Smooth muscle cell (in vitro differentiated cells): ENCODE measurements around the gene NUDT4. TPM values are rescaled to one million over a fixed set of nuclear protein-coding genes. Genes with fewer than 3 reads are reported as not detected.
"Not testable (repeated sequence)": the region's sequence is repeated elsewhere in the genome, so short reads cannot be mapped to it uniquely, and the experiment has no call there.

ENCODE experiments used
- DNase-seq: peaks from one replicate; lab custom pipeline; 2025; ENCODE audit not compliant: unreplicated experiment; lab: John Stamatoyannopoulos, UW
- H2AFZ ChIP-seq: fragments of 200-600 bp; sonication (generic); 2 replicates; pipeline ENCODE4 v1.6.0; 2016; ENCODE audit warnings: antibody characterized with exemption, low read depth, mild to moderate bottlenecking
- H3F3A ChIP-seq: fragments of 200-600 bp; sonication (generic); 2 replicates; pipeline ENCODE4 v1.6.0; 2017; ENCODE audit warnings: antibody characterized with exemption, low read depth
- H3K27ac ChIP-seq: fragments of 200-600 bp; sonication (generic); 2 replicates; pipeline ENCODE4 v1.5.1; 2016; ENCODE audit warnings: low read depth, mild to moderate bottlenecking
- H3K27me3 ChIP-seq: fragments of 200-600 bp; sonication (generic); 2 replicates; pipeline ENCODE4 v1.6.1; 2016; ENCODE audit warnings: low read depth, mild to moderate bottlenecking
- H3K36me3 ChIP-seq: fragments of 200-600 bp; sonication (generic); 2 replicates; pipeline ENCODE4 v1.5.1; 2016; ENCODE audit warnings: low read depth
- H3K4me1 ChIP-seq: fragments of 200-600 bp; sonication (generic); 2 replicates; pipeline ENCODE4 v1.5.1; 2016; ENCODE audit warnings: low read depth
- H3K4me2 ChIP-seq: fragments of 200-600 bp; sonication (generic); 2 replicates; pipeline ENCODE4 v1.6.0; 2016; ENCODE audit warnings: mild to moderate bottlenecking
- H3K4me3 ChIP-seq: fragments of 200-600 bp; sonication (generic); 2 replicates; pipeline ENCODE4 v1.5.1; 2016; ENCODE audit warnings: mild to moderate bottlenecking
- H3K79me2 ChIP-seq: fragments of 200-600 bp; sonication (generic); 2 replicates; pipeline ENCODE4 v1.6.0; 2016; ENCODE audit warnings: low read depth, mild to moderate bottlenecking
- H3K9ac ChIP-seq: fragments of 200-600 bp; sonication (generic); 2 replicates; pipeline ENCODE4 v1.6.0; 2016; ENCODE audit warnings: low read depth
- H3K9me3 ChIP-seq: fragments of 200-600 bp; sonication (generic); replicated peaks from 2 replicates; pipeline ENCODE4 v1.5.1; 2016; ENCODE audit warnings: low read depth
- H4K20me1 ChIP-seq: fragments of 200-600 bp; sonication (generic); 2 replicates; pipeline ENCODE4 v1.6.0; 2016; ENCODE audit warnings: low read depth
- WGBS: methylation state at CpG from one replicate; pipeline ENCODE4 v1.1.7; 2016; ENCODE audit warnings: low lambda C conversion rate; 5-methylcytosine and 5-hydroxymethylcytosine counted together
- polyA plus RNA-seq: library from polyadenylated mRNA; unstranded; fragments of >200 nt; fragmentation: Nextera tagmentation; extraction: Ambion mirVana; gene quantifications from 2 replicates; pipeline ENCODE4 v1.2.1, GENCODE V29; 2016
- total RNA-seq: library from RNA; depleted of rRNA; stranded (reverse); fragments of >200 nt; gene quantifications from 2 replicates; pipeline ENCODE4 v1.2.3, GENCODE V29; 2014
- TF ChIP-seq, protein P1 (sequence below): fragments of 200-600 bp; sonication (generic); IDR thresholded peaks from 2 replicates; pipeline ENCODE4 v1.5.1; 2017; ENCODE audit warnings: borderline replicate concordance, mild to moderate bottlenecking, antibody characterized with exemption; ENCODE audit not compliant: insufficient read depth, poor library complexity, severe bottlenecking

The NUDT4 gene
- total and polyA plus RNA-seq, 2 experiments from 2014 or later, result 53.9 to 83.2 TPM

DNA sequence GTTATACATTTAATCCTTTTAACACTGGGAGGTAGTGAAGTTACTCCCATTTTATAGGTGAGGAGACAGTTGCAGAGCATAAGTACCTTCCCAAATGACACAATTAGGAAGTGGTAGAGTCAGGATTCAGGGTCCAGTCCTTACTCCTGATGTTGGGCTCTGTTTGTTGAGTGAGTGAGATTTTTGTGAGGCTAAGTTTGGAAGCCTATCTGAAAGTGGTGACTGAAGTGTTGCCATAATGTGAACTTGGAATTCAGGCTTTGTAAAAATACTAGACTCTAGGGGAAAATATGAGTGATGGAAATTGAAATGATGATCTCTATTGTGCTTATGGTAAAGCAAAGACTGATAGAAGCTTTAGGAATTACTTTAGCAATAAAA is 2.2 kb downstream of the NUDT4 start:
- peaks cover 73% of the 10 kb centered on the region for H3K79me2 ChIP-seq
- peak overlapping the region; percentile 94 for H3K4me2 ChIP-seq
- peaks cover 35% of the 10 kb centered on the region for H3K4me1 ChIP-seq
- H3K9me3 ChIP-seq, result no peaks in the 10 kb centered on the region
- peak overlapping the region; percentile 96 for H3K9ac ChIP-seq
- H2AFZ ChIP-seq, result no peak overlapping the region
- no peaks in the 10 kb centered on the region for H3K27me3 ChIP-seq
- H3K36me3 ChIP-seq, result no peaks in the 10 kb centered on the region
- peaks cover 11% of the 10 kb centered on the region for H3F3A ChIP-seq
- no peak for DNase-seq
- H4K20me1 ChIP-seq, result peaks cover 65% of the 10 kb centered on the region
- TF ChIP-seq, protein P1, sequence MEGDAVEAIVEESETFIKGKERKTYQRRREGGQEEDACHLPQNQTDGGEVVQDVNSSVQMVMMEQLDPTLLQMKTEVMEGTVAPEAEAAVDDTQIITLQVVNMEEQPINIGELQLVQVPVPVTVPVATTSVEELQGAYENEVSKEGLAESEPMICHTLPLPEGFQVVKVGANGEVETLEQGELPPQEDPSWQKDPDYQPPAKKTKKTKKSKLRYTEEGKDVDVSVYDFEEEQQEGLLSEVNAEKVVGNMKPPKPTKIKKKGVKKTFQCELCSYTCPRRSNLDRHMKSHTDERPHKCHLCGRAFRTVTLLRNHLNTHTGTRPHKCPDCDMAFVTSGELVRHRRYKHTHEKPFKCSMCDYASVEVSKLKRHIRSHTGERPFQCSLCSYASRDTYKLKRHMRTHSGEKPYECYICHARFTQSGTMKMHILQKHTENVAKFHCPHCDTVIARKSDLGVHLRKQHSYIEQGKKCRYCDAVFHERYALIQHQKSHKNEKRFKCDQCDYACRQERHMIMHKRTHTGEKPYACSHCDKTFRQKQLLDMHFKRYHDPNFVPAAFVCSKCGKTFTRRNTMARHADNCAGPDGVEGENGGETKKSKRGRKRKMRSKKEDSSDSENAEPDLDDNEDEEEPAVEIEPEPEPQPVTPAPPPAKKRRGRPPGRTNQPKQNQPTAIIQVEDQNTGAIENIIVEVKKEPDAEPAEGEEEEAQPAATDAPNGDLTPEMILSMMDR, result no peak
- peak overlapping the region; percentile 93 for H3K4me3 ChIP-seq
- peak overlapping the region; percentile 96 for H3K27ac ChIP-seq

DNA sequence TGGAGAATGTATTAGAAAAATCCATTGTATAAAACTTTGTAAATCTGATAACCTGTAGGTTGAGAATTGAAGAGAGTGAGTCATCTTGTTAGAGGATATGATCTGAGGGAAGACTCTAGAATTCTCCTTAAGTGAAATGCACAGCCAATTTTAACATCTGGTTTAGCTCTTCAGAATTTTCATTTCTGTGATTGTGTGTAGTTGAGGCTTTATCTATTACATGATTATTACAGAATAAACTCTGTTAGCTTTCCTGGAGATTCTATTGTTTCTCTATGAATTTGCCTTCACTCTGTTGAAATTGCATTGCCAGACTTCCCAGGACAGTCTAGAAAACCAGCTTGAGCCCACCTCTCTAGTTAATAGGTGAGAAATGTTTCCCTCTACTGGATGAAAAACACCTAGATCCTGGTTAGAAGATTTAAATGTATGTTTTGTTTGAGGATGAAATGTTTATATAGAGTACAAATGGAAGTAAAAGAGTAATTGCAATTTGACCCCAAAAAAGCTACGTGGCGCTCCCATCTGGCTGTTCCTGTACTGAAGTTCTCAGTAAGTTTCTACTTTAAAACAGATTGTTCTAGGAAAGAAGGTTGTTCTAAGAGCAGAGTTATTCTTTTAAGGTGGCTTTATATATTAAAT is 2.9 kb downstream of the NUDT4 start:
- H4K20me1 ChIP-seq, result peaks cover 72% of the 10 kb centered on the region
- TF ChIP-seq, protein P1, result no peak
- H3K9me3 ChIP-seq, result no peaks in the 10 kb centered on the region
- DNase-seq, result no peak
- peak overlapping the region; percentile 96 for H3K27ac ChIP-seq
- WGBS, result 51% methylated on average over 2 of the region's 2 CpGs
- peaks cover 77% of the 10 kb centered on the region for H3K79me2 ChIP-seq
- H3K4me2 ChIP-seq, result peak overlapping the region; percentile 94
- no peaks in the 10 kb centered on the region for H3K27me3 ChIP-seq
- peaks cover 35% of the 10 kb centered on the region for H3K4me1 ChIP-seq
- no peak overlapping the region for H2AFZ ChIP-seq
- H3K4me3 ChIP-seq, result peak overlapping the region; percentile 93
- peak overlapping the region; percentile 96 for H3K9ac ChIP-seq
- H3K36me3 ChIP-seq, result no peaks in the 10 kb centered on the region
- H3F3A ChIP-seq, result peaks cover 11% of the 10 kb centered on the region

GRCh38 chr12:93381161-93381975 is 3.6 kb downstream of the NUDT4 start:
- 77% methylated on average over 5 of the region's 5 CpGs for WGBS
- TF ChIP-seq, protein P1, result no peak
- Histone ChIP-seq H3K79me2 (peaks cover 82% of the 10 kb centered on the region), H3K27me3 (no peaks in the 10 kb centered on the region), H3K9ac (peak overlapping the region; percentile 96), H3K36me3 (no peaks in the 10 kb centered on the region), H3K4me1 (peaks cover 29% of the 10 kb centered on the region), H3F3A (peaks cover 11% of the 10 kb centered on the region), H3K9me3 (no peaks in the 10 kb centered on the region), H3K27ac (peak overlapping the region; percentile 96), H2AFZ (no peak overlapping the region), H4K20me1 (peaks cover 78% of the 10 kb centered on the region), H3K4me3 (peak overlapping the region; percentile 93), H3K4me2 (peak overlapping the region; percentile 94)
- no peak for DNase-seq

DNA sequence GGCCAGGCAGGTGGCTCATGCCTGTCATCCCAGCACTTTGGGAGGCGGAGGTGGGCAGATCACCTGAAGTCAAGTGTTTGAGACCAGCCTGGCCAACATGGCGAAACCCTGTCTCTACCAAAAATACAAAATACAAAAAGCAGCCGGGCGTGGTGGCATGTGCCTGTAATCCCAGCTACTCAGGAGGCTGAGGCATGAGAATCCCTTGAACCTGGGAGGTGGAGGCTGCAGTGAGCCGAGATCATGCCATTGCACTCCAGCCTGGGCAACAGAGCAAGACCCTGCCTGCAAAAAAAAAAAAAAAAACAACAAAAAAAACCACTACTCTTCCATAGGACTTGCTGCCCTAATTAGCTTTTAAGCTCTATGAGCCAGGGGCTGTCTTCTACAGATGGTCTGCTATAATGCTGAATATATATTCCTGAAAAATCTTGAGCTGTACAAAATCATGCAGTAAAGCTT is 4.3 kb downstream of the NUDT4 start:
- not testable (repeated sequence) for DNase-seq, H2AFZ ChIP-seq, H3K9me3 ChIP-seq, H3K36me3 ChIP-seq, H3K27me3 ChIP-seq, H3F3A ChIP-seq, H3K9ac ChIP-seq
- H3K79me2 ChIP-seq, result peaks cover 88% of the 10 kb centered on the region
- H3K4me1 ChIP-seq, result peaks cover 25% of the 10 kb centered on the region
- WGBS, result 92% methylated on average over 5 of the region's 5 CpGs
- H3K4me3 ChIP-seq, result peak overlapping the region; percentile 93
- peaks cover 85% of the 10 kb centered on the region for H4K20me1 ChIP-seq
- peak overlapping the region; percentile 94 for H3K4me2 ChIP-seq
- peak overlapping the region; percentile 96 for H3K27ac ChIP-seq
